ENCODE results near the gene ADCY2.
"Not testable (repeated sequence)": the region's sequence is repeated elsewhere in the genome, so short reads cannot be mapped to it uniquely, and the experiment has no call there.

ADCY2 gene

DNA sequence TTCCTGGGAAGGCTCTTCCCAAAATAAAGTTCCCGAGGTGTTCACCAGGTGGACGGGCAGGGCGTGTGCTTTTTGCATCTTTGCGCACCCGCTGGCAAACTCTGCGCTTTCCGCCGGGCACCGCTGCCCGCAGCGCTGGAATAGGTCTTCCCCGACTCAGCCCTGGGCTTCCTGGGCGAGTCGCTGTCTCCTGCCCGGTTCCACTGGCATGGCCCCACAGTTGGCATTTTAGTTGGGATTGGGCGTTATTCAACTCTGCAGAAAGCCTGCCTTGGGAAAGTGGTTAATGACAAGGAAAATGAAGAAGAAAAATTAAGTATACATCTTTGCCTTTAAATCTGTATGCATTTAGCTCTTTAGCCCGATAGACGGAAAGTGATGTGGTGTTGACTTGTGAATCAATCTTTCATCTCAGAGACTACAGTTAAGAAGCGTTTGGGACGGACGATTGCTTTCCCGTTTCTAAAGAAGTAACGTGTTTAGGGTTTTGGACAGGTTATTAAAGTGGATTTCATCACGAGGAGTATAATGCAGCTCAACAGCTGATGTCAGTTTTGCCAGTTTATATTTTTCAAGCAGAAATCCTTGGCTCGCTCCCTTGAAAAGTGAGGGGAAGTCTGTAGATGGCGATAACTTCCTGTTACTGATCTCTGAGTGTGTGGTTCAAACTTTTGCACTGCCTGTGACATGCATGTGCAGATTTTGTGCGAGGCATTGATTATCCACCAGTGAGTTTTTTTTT lies 946 bp downstream of the ADCY2 start:
- DNase-seq: no peak

GRCh38 chr5:7397937-7398336 lies 2.0 kb downstream of the ADCY2 start:
- DNase-seq: no peak

- no peak for DNase-seq
Observed at GRCh38 chr5:7398596-7399280, 2.8 kb downstream of the ADCY2 start.

DNA sequence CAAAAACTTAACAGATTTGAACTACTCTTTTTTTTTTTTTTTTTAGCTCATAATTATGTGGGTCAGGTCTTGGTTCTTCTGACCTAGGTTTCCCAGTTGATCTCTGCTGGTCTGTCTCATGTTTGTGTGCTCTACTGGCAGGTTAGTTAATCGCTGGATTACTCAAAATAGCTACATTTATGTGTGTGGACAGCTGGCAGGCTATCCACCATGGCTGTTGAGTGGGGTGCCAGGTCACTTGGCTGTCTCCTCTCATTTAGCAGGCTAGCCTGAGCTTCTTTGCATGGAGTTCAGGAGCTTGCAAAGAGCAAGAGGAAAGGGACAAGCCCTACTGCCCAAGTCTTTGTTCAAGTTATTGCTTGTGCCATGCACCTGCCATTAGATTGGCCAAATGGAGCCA lies 9.3 kb downstream of the ADCY2 start:
- no peak for DNase-seq

GRCh38 chr5:7410936-7411511 lies 15.1 kb downstream of the ADCY2 start:
- no peak for DNase-seq

- DNase-seq: no peak
Observed at GRCh38 chr5:7412409-7412808, 16.5 kb downstream of the ADCY2 start.

DNA sequence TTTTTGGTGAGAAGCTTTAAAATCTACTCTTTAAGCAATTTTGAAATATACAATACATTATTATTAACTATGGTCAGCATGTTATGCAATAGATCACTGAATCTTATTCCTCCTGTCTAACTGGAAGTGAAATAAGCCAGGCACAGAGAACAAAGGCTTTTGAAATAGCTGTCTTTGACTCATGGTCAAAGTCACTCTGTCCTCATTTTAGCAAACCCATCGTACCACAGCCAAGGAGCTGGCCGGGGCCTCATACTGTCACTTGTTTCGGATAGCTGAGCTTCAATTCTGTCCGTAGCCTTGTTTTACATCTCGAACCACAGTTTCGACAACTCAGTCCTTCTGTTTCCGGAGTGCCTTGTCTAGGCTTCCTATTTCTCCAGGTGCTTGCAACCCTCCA lies 19.2 kb downstream of the ADCY2 start:
- DNase-seq: no peak

- DNase-seq: no peak
Observed at GRCh38 chr5:7415587-7416535, 19.9 kb downstream of the ADCY2 start.

GRCh38 chr5:7418276-7418675 lies 22.3 kb downstream of the ADCY2 start:
- no peak for DNase-seq

DNA sequence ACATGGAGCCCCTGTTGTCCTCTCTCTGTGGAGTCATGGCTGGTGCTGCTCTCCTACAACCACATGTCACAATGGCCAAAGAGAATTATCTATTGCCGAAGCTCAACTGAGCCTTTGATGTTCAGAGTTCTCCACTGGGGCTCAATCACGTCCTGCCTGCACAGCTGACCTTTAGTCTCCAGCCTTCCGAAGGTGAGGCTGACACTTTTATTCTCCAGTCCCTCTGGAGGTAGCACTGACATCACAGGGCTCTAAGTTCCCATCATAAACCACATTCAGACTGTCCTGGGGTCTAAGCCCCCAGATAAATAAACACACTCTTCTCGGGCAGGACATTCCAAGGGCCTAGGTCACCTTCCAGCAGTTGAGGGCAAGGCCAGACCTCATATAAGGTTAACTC lies 23.4 kb downstream of the ADCY2 start:
- DNase-seq: no peak

GRCh38 chr5:7419846-7420245 lies 23.9 kb downstream of the ADCY2 start:
- DNase-seq: no peak

- DNase-seq: no peak
Observed at GRCh38 chr5:7420510-7421280, 24.8 kb downstream of the ADCY2 start.

DNA sequence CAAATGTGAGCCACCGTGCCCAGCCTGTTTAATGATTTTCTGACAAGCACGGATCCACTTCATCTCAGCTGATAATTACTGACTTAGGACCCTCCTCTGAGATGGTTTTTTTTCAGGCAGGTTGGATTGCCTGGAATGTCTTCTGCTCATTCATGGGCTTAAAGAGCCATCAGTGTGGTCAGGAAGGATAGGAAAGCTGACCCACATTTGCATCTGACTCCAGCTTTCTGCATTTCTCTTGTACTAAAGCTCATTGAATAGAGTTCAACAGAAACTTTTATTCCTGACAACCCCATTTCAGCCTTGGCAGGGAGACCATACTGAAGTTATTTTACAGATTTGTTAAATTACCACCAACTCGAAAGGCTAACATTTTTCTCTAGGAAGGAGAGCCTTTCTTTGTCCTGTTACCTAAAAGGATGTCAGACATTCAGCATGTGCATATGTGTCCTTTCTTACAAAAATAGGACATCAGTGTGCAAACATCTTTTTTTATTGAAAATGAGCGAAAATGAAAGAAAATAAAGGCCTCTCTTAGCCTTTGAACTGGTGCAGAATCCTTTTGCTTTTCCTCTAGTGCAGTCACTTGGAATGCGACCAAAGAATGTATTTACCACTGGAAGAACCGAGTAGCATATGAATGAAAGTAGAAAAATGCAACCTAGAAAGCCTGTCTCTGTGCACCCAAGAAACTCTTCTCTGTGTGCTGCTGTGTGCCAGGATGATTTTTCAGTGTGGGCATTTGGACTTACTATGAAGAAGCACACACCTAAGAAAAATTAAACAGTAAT lies 26.6 kb downstream of the ADCY2 start:
- no peak for DNase-seq

GRCh38 chr5:7423231-7423630 lies 27.3 kb downstream of the ADCY2 start:
- not testable (repeated sequence) for DNase-seq

DNA sequence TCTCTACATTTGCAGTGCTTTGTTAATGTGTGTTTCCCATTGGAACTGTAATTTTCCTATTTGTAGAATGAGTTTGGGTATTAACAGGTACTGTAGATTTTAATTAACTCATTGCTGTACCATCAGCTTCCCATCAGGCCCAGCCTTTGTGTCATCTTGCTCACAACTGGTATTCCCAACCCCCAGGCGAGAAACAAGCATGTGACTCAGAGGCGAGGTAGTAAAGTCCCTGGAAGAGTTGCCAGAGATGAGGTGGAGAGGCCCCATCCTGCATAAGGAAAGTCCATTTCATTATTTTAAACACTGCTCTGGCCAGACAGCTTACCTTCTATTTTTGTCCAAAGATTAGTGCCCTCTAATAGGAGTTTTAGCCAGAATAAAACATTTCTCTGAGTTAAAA lies 29.9 kb downstream of the ADCY2 start:
- DNase-seq: no peak

DNA sequence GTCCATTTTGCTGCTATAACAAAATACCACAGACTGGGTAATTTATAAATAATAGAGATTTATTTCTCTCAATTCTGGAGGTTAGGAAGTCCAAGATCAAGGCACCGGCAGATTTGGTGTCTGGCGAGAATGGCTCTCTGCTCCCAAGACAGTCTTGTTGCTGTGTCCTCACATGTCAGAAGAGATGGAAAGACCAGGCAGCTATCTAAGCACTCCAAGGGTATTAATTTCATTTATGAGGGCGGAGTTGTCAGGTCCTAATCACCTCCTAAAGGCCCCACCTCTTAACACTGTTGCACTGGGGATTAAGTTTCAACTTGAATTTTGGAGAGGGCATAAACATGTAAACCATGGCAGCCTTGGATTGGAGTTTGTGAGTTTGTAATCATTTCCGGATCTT lies 30.3 kb downstream of the ADCY2 start:
- DNase-seq: no peak

DNA sequence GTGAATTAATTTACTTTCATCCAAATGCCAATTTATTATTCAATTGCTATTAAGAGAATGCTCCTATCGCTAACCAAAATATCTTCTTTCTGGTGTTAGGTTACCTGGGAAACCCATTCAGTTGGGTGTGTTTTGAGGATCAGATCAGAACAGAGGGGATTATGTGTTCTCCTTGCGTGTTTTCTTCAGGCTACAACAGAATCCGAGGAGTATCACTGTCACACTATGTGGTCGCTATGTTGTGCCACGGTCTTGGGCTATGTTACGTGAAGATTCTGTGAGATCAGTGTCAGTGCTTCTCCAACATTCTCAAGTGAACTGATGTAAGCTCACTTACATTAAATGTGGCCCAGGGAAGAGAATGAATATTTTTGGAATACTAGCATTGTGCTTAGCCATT lies 39.0 kb downstream of the ADCY2 start:
- no peak for DNase-seq

GRCh38 chr5:7435503-7435902 lies 39.6 kb downstream of the ADCY2 start:
- DNase-seq: no peak

DNA sequence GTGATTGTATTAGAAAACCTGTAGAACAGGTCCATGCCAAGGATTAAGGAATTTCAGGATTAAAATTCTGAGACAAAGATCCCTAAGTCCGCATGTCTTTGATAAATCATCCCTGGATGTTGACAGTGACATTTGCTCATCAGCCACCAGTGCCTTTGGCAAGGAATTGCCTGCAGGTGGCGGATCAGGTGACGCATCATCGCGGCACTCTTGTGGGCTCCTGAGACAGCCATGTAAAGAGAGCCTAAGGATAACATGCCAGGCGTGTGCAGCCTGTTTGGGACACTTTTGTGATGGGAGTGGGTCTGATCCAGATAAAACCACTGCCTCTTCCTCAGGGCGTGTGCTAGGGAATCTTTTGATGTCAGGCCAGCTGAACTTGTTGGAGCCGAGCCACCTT lies 40.6 kb downstream of the ADCY2 start:
- DNase-seq: no peak

DNA sequence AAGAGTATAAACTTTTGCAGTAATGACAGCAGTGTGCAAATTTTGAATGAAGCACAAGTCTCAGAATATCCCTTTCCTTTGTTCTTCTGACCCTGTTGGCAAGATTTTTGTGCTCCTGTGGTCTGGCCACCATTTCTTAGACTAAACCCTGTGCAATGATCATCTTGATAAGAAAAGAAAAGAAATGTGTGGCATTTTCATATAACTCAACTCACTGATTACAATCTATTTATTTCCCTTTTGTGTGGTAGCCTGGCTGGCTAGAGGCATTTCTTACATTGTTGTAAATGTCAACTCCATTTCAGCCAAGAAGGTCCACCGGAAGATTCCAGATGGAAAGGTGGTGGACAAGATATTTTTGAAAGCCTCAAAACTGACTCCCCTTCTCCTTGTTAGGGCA lies 41.9 kb downstream of the ADCY2 start:
- no peak for DNase-seq

DNA sequence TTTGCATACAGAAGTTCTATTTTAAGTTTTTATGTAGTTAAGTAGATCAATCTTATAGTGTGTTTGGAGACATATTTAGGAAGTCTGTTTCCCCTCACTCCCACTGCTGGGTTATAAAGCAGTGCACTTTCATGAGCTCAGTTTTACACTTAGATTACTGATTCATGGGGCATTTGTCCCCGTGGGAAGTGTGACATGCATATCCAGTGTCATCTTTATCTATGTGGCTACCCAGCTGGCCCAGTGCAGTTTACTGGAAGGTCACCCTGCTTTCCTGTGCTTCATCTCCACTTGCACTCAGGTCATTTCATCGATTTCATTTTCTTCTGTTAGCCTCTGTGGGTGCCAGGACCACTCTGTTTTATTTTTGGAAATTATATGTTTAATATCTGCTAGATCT lies 49.1 kb downstream of the ADCY2 start:
- no peak for DNase-seq

DNA sequence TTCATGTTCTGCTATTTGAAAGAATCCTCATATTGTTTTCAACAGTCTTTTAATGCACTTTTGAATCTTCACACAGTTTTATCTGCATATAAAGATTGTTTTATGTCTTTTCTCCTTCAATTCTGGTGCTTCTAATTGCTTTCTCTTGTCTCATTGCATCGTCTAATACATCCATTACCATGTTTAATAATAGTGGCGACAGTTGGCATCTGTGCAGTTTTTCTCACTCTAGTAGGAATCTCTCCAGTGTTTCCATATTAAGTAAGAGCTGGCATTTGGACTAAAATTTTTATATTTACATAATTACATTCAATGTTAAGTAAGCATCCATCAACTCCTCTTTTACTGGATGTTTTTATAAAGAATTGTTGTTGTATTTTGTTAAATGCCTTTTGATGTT lies 49.9 kb downstream of the ADCY2 start:
- DNase-seq: no peak

Measured in DMS 273 treated with DMSO at 0.1 percent for 48 hours (cell line).